ENCODE results near the gene IFT22. TPM values are rescaled to one million over a fixed set of nuclear protein-coding genes. Genes with fewer than 3 reads are reported as not detected.

IFT22 gene
- total RNA-seq, result 20.9 and 36.1 TPM in 2 replicates

GRCh38 chr7:101321491-101322401, at the start of gene IFT22:
Gene IFT22 (minus strand): TSS chr7:101321812. CDS start chr7:101321709, 103 bp downstream.

GRCh38 chr7:101362334-101363195, 41.0 kb upstream of the IFT22 start, which contains the start of gene COL26A1:
Gene COL26A1 (plus strand): TSS chr7:101362875. CDS start chr7:101363033, 158 bp downstream.

Small RNA genes lying within 50 kb of the gene (small RNA-seq; reads per million reads assigned to genes)
- not detected for gene RNU6-1104P

Other genes with a start within 250 kb of the IFT22 start
- 19.6 and 28.6 TPM in 2 replicates for gene TRIM56, start 236.3 kb downstream of the IFT22 start, total RNA-seq
- 183 and 2,094 TPM in 2 replicates for gene SERPINE1, start 194.7 kb downstream of the IFT22 start, total RNA-seq
- 146 and 265 TPM in 2 replicates for gene AP1S1, start 167.3 kb downstream of the IFT22 start, total RNA-seq
- 0.39 and 0.76 TPM in 2 replicates for gene VGF, start 156.2 kb downstream of the IFT22 start, total RNA-seq
- not detected in 2 replicates for gene NAT16, start 141.5 kb downstream of the IFT22 start, total RNA-seq
- not detected in 2 replicates for gene MOGAT3, start 120.8 kb downstream of the IFT22 start, total RNA-seq
- 39.3 and 72.7 TPM in 2 replicates for gene PLOD3, start 104.2 kb downstream of the IFT22 start, total RNA-seq
- gene ZNHIT1, start 103.6 kb downstream of the IFT22 start, total RNA-seq, result 70.3 and 84.2 TPM in 2 replicates
- gene CLDN15, start 84.0 kb downstream of the IFT22 start, total RNA-seq, result 4.9 and 5.1 TPM in 2 replicates
- 130 and 179 TPM in 2 replicates for gene FIS1, start 76.7 kb downstream of the IFT22 start, total RNA-seq
- gene COL26A1, start 41.1 kb upstream of the IFT22 start, total RNA-seq, result not detected in 2 replicates